ENCODE data around the gene RASGEF1C.

RASGEF1C gene

GRCh38 chr5:180209137-180209581, at the start of gene RASGEF1C:
RASGEF1C (minus strand) TSS chr5:180209211; CDS start chr5:180138052, 71,159 bp downstream.
- DNase-seq = peak; percentile 39

- no peak for DNase-seq
Observed at GRCh38 chr5:180253036-180253824, 44.2 kb upstream of the RASGEF1C start.

- no peak for DNase-seq
Observed at GRCh38 chr5:180251887-180252286, 42.9 kb upstream of the RASGEF1C start.

- DNase-seq = no peak
Observed at GRCh38 chr5:180251141-180251540, 42.1 kb upstream of the RASGEF1C start.

- DNase-seq = no peak
Observed at GRCh38 chr5:180250329-180250728, 41.3 kb upstream of the RASGEF1C start.

GRCh38 chr5:180241600-180241999, 32.6 kb upstream of the RASGEF1C start:
- no peak for DNase-seq

- no peak for DNase-seq
Observed at GRCh38 chr5:180238631-180239030, 29.6 kb upstream of the RASGEF1C start.

- DNase-seq = no peak
Observed at GRCh38 chr5:180235846-180236245, 26.8 kb upstream of the RASGEF1C start.

GRCh38 chr5:180235077-180235476, 26.1 kb upstream of the RASGEF1C start:
- DNase-seq = no peak

- DNase-seq = no peak
Observed at GRCh38 chr5:180234271-180234670, 25.3 kb upstream of the RASGEF1C start.

GRCh38 chr5:180233729-180234128, 24.7 kb upstream of the RASGEF1C start:
- DNase-seq = no peak

GRCh38 chr5:180230017-180230416, 21.0 kb upstream of the RASGEF1C start:
- DNase-seq = no peak

GRCh38 chr5:180222056-180222455, 13.0 kb upstream of the RASGEF1C start:
- no peak for DNase-seq

GRCh38 chr5:180217797-180218196, 8.8 kb upstream of the RASGEF1C start:
- DNase-seq = no peak

GRCh38 chr5:180216646-180217171, 7.7 kb upstream of the RASGEF1C start:
- DNase-seq = no peak

- no peak for DNase-seq
Observed at GRCh38 chr5:180215783-180216630, 7.0 kb upstream of the RASGEF1C start.

- no peak for DNase-seq
Observed at GRCh38 chr5:180214870-180215770, 6.1 kb upstream of the RASGEF1C start.

- no peak for DNase-seq
Observed at GRCh38 chr5:180213657-180214207, 4.7 kb upstream of the RASGEF1C start.

GRCh38 chr5:180213256-180213600, 4.2 kb upstream of the RASGEF1C start:
- no peak for DNase-seq

- no peak for DNase-seq
Observed at GRCh38 chr5:180212363-180213255, 3.6 kb upstream of the RASGEF1C start.

- DNase-seq = no peak
Observed at GRCh38 chr5:180211761-180212035, 2.7 kb upstream of the RASGEF1C start.

All from CD4-positive, alpha-beta T cell treated with Interleukin-17A for 1 hour (primary cell).